WTC11 (cell line): ENCODE measurements around the gene RANBP3.
"Not testable (repeated sequence)": the region's sequence is repeated elsewhere in the genome, so short reads cannot be mapped to it uniquely, and the experiment has no call there.

Source experiments
- ATF1 ChIP-seq: sonication (generic); formaldehyde crosslinking; IDR thresholded peaks from 2 replicates; pipeline ENCODE4 v1.8.1; 2023; ENCODE audit warnings: mild to moderate bottlenecking, moderate library complexity, missing genetic modification reagents
- ETV6 ChIP-seq: sonication (generic); formaldehyde crosslinking; IDR thresholded peaks from 2 replicates; pipeline ENCODE4 v1.8.1; 2022; ENCODE audit warnings: mild to moderate bottlenecking, missing genetic modification reagents
- JUN ChIP-seq: sonication (generic); formaldehyde crosslinking; IDR thresholded peaks from 2 replicates; pipeline ENCODE4 v1.8.0; 2023; ENCODE audit warnings: mild to moderate bottlenecking, missing genetic modification reagents
- NFYB ChIP-seq: sonication (generic); formaldehyde crosslinking; conservative IDR thresholded peaks from 2 replicates; pipeline ENCODE4 v1.8.0; 2022; ENCODE audit warnings: low read depth, missing genetic modification reagents
- SP1 ChIP-seq: sonication (generic); formaldehyde crosslinking; conservative IDR thresholded peaks from 2 replicates; pipeline ENCODE4 v1.8.1; 2022; ENCODE audit warnings: missing genetic modification reagents
- ZNF121 ChIP-seq: sonication (generic); formaldehyde crosslinking; IDR thresholded peaks from 2 replicates; pipeline ENCODE4 v1.8.0; 2023; ENCODE audit warnings: missing genetic modification reagents
- ZNF138 ChIP-seq: sonication (generic); formaldehyde crosslinking; conservative IDR thresholded peaks from 2 replicates; pipeline ENCODE4 v1.8.1; 2022; ENCODE audit warnings: mild to moderate bottlenecking, moderate library complexity, missing genetic modification reagents
- ZNF219 ChIP-seq: sonication (generic); formaldehyde crosslinking; IDR thresholded peaks from 2 replicates; pipeline ENCODE4 v1.8.0; 2023; ENCODE audit warnings: missing genetic modification reagents, mild to moderate bottlenecking, borderline replicate concordance
- ZNF317 ChIP-seq: sonication (generic); formaldehyde crosslinking; IDR thresholded peaks from 2 replicates; pipeline ENCODE4 v1.8.1; 2023; ENCODE audit warnings: low read depth, mild to moderate bottlenecking, moderate library complexity, missing genetic modification reagents, borderline replicate concordance
- TF ChIP-seq, protein P1 (sequence below): sonication (generic); formaldehyde crosslinking; IDR thresholded peaks from 2 replicates; pipeline ENCODE4 v1.8.0; 2022; ENCODE audit warnings: missing genetic modification reagents
- TF ChIP-seq, protein P2 (sequence below): fragments of 200-600 bp; IDR thresholded peaks from 2 replicates; pipeline ENCODE4 v1.8.0; 2022; ENCODE audit warnings: antibody characterized with exemption
- TF ChIP-seq, protein P3 (sequence below): sonication (generic); formaldehyde crosslinking; IDR thresholded peaks from 2 replicates; pipeline ENCODE4 v1.8.0; 2022; ENCODE audit warnings: mild to moderate bottlenecking, missing genetic modification reagents
- TF ChIP-seq, protein P4 (sequence below): sonication (generic); formaldehyde crosslinking; IDR thresholded peaks from 2 replicates; pipeline ENCODE4 v1.8.1; 2023; ENCODE audit warnings: mild to moderate bottlenecking, missing genetic modification reagents, moderate library complexity

DNA sequence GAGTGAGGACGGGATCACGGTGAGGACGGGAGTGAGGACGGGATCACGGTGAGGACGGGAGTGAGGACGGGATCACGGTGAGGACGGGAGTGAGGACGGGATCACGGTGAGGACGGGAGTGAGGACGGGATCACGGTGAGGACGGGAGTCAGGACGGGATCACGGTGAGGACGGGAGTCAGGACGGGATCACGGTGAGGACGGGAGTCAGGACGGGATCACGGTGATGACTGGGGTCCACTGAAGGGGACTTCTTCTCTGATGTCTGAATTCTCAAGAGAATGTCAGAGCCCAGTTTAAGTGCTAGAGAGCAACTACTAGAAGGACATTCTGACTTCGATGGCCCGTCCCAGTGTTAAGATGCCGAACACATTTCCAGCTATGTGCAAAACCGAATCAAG lies 46.8 kb upstream of the RANBP3 start:
- not testable (repeated sequence) for TF ChIP-seq ZNF317; ZNF138 (CRISPR knock-in tag); JUN (CRISPR knock-in tag); ZNF219; ZNF121 (CRISPR knock-in tag); SP1; ETV6 (CRISPR knock-in tag); NFYB; ATF1 (CRISPR knock-in tag)
- TF ChIP-seq, protein P1, sequence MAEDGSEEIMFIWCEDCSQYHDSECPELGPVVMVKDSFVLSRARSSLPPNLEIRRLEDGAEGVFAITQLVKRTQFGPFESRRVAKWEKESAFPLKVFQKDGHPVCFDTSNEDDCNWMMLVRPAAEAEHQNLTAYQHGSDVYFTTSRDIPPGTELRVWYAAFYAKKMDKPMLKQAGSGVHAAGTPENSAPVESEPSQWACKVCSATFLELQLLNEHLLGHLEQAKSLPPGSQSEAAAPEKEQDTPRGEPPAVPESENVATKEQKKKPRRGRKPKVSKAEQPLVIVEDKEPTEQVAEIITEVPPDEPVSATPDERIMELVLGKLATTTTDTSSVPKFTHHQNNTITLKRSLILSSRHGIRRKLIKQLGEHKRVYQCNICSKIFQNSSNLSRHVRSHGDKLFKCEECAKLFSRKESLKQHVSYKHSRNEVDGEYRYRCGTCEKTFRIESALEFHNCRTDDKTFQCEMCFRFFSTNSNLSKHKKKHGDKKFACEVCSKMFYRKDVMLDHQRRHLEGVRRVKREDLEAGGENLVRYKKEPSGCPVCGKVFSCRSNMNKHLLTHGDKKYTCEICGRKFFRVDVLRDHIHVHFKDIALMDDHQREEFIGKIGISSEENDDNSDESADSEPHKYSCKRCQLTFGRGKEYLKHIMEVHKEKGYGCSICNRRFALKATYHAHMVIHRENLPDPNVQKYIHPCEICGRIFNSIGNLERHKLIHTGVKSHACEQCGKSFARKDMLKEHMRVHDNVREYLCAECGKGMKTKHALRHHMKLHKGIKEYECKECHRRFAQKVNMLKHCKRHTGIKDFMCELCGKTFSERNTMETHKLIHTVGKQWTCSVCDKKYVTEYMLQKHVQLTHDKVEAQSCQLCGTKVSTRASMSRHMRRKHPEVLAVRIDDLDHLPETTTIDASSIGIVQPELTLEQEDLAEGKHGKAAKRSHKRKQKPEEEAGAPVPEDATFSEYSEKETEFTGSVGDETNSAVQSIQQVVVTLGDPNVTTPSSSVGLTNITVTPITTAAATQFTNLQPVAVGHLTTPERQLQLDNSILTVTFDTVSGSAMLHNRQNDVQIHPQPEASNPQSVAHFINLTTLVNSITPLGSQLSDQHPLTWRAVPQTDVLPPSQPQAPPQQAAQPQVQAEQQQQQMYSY, result not testable (repeated sequence)
- TF ChIP-seq, protein P2, sequence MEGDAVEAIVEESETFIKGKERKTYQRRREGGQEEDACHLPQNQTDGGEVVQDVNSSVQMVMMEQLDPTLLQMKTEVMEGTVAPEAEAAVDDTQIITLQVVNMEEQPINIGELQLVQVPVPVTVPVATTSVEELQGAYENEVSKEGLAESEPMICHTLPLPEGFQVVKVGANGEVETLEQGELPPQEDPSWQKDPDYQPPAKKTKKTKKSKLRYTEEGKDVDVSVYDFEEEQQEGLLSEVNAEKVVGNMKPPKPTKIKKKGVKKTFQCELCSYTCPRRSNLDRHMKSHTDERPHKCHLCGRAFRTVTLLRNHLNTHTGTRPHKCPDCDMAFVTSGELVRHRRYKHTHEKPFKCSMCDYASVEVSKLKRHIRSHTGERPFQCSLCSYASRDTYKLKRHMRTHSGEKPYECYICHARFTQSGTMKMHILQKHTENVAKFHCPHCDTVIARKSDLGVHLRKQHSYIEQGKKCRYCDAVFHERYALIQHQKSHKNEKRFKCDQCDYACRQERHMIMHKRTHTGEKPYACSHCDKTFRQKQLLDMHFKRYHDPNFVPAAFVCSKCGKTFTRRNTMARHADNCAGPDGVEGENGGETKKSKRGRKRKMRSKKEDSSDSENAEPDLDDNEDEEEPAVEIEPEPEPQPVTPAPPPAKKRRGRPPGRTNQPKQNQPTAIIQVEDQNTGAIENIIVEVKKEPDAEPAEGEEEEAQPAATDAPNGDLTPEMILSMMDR, result not testable (repeated sequence)
- TF ChIP-seq, protein P3, sequence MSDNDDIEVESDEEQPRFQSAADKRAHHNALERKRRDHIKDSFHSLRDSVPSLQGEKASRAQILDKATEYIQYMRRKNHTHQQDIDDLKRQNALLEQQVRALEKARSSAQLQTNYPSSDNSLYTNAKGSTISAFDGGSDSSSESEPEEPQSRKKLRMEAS (CRISPR knock-in tag), result not testable (repeated sequence)
- TF ChIP-seq, protein P4, sequence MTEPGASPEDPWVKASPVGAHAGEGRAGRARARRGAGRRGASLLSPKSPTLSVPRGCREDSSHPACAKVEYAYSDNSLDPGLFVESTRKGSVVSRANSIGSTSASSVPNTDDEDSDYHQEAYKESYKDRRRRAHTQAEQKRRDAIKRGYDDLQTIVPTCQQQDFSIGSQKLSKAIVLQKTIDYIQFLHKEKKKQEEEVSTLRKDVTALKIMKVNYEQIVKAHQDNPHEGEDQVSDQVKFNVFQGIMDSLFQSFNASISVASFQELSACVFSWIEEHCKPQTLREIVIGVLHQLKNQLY (CRISPR knock-in tag), result not testable (repeated sequence)
